Stimulated activated naive B cell treated with anti-CD40 and anti-IgM and Interleukin-4, amounts not matched to agents 10 μg/mL and 1 μg/mL and 100 μg/mL, for 72 hours (primary cell): ENCODE results near the gene HPSE2.
A peak's percentile ranks its signal among the peaks of the same experiment; 100 is the strongest.

Experiments
- ATAC-seq, 2 donors: fragments of 150-1000 bp; cut with Tn5 transposase; replicated peaks; 2 replicates each; pipeline ENCODE4 v1.10.0; 2021; ENCODE audit warnings: moderate library complexity in 1 of 2
- DNase-seq: peaks from one replicate; pipeline ENCODE4 v3.0.0; 2021
- H3K27ac Mint-ChIP-seq: one replicate; pipeline ENCODE4 v1.8.0; 2022; ENCODE audit warnings: mild to moderate bottlenecking, mixed read lengths
- H3K27me3 Mint-ChIP-seq, 2 donors: one replicate each; pipeline ENCODE4 v1.8.0; 2022; ENCODE audit warnings: mixed read lengths in 2 of 2
- H3K36me3 Mint-ChIP-seq, 2 donors: one replicate each; pipeline ENCODE4 v1.8.0; 2022; ENCODE audit warnings: mixed read lengths in 2 of 2, mild to moderate bottlenecking in 1 of 2
- H3K4me1 Mint-ChIP-seq, 2 donors: one replicate each; pipeline ENCODE4 v1.8.0; 2022; ENCODE audit warnings: mixed read lengths in 2 of 2, mild to moderate bottlenecking in 1 of 2
- H3K4me3 Mint-ChIP-seq, 2 donors: one replicate each; pipeline ENCODE4 v1.8.0; 2022; ENCODE audit warnings: mild to moderate bottlenecking in 2 of 2, mixed read lengths in 2 of 2, moderate library complexity in 1 of 2
- H3K9me3 Mint-ChIP-seq, 2 donors: one replicate each; pipeline ENCODE4 v1.8.0; 2022; ENCODE audit warnings: mixed read lengths in 2 of 2, mild to moderate bottlenecking in 1 of 2

HPSE2 gene

DNA sequence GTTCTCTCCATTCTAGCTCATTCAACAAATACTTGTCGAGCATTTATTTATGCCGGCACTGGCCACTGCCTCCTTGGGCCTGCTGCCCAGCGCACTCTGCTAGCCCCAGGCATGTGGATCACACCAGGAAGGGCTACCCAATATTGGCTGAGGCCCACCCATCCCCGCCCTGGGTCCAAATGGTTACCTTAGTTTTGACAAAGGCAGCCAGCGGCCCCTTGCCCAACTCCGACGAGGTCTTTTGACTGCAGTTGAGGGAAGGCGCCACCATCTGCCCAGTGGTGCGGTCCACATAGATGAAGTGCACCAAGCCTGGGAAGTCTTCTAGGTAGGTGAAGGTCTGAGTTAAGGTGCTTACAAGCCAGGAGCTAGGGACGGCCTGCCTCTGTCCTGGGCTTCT lies 813.5 kb downstream of the HPSE2 start:
- no peak for ATAC-seq
- H3K27ac Mint-ChIP-seq = no peak overlapping the region
- H3K36me3 Mint-ChIP-seq = peaks cover 38 to 48% of the 10 kb centered on the region in 2 donors
- DNase-seq = no peak
- H3K4me1 Mint-ChIP-seq = peaks cover 4 to 13% of the 10 kb centered on the region in 2 donors
- no peak overlapping the region for H3K4me3 Mint-ChIP-seq
- H3K9me3 Mint-ChIP-seq = no peaks in the 10 kb centered on the region
- no peaks in the 10 kb centered on the region for H3K27me3 Mint-ChIP-seq

DNA sequence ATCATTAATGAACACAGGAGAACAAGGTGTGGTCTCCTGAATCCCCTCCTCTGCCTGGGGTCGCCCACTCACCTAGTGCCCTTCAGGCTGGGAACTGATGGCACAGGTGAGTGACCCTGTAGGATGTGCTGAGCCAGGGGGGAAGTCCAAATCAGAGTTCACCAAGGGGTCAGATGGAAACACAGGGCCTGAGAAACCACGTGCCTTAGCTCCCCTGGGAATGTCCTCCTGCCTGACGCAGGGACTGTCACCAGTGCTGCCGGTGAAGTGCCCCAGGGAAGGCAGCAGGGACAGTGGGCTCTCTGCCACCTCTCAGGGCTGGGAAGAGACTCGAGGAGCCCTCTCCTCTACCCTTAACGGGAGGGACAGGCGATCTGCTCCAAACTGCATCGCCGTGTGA lies 814.9 kb downstream of the HPSE2 start:
- Mint-ChIP-seq H3K4me3 (no peak overlapping the region), H3K9me3 (no peaks in the 10 kb centered on the region), H3K27me3 (no peaks in the 10 kb centered on the region), H3K27ac (no peak overlapping the region), H3K4me1 (peaks cover 4 to 14% of the 10 kb centered on the region in 2 donors), H3K36me3 (peaks cover 39 to 47% of the 10 kb centered on the region in 2 donors)
- ATAC-seq (peak; percentile 41 to 68), DNase-seq (peak; percentile 17)

DNA sequence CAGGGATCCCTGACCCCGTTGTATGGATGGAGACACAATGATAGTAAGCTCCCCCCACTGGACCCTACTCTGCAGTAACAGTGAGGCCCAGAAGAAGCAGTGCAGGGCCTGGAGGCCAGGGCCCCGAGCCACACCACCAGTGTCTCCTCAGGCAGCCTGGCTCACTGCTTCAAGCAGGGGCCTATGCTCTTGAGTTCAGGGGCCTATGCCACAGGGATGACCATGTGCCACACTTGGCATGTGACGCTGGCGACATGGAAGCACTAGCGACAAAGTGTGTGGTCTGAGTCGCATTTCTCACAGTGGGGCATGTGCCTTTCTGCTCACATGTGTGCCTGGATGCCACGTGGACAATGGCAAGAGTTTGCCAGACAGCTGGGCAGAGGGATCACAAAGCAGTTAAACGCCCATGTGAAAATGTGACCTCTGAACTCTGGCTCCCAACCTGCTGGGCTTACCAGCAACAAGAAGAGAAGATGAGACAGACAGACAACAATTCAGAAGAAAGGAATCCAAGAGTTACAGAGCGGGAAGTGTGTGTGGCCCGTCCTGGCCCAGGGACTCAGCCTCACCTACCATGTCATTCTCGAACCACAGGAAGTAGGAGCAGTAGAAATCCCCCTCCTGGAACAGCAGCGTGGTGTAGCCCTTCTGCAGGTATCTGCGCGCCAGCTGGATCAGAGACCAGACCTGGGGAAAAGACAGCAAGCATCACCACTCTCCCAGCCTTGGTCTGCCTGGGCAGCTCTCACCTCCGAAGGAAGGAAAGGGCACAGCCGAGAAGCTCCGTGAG lies 816.0 kb downstream of the HPSE2 start:
- Mint-ChIP-seq H3K4me3 (no peak overlapping the region), H3K27me3 (no peaks in the 10 kb centered on the region), H3K9me3 (no peaks in the 10 kb centered on the region), H3K36me3 (peaks cover 28 to 44% of the 10 kb centered on the region in 2 donors), H3K4me1 (peaks cover 8 to 25% of the 10 kb centered on the region in 2 donors), H3K27ac (peak overlapping the region; percentile 56)
- no peak for ATAC-seq
- DNase-seq = no peak

DNA sequence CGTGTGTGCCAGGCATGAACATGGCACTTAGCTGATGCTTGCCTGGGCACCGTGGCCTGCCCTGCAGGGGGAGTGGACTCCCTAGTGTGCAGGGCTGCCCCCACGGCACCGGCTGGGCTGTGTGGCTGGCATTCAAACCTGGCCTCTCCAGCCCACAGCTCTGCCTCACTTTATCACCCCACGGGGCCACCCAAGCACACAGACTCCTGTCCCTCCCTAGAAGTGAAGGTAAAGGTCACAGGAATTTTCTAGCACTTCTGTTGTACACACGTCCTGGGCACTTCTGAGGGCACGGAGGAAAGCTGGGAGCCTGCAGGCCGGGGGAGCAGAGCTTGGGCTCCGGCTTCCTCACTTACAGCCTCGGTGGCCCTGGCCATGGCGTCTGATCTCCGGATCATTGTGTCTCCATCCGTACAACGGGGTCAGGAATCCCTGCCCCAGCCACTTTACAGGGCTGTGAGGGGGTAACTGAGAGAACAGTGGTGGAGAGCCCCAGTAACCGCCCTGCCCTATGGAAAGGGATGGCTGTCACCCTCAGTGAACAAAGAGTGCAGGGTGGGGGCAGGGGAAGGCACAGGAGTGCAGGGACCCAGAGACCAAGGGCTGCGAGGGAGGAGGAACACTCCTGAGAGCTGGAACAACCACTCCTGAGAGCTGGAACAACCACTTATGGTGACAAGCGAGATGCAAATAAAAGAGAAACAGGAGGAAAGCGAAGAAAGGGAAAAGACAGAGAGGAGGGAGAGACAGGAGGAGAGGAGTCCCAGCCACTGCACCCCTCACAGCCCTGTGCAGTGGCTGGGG lies 816.8 kb downstream of the HPSE2 start:
- Mint-ChIP-seq H3K4me1 (peaks cover 15 to 32% of the 10 kb centered on the region in 2 donors), H3K27ac (peak overlapping the region; percentile 0), H3K27me3 (no peaks in the 10 kb centered on the region), H3K4me3 (no peak overlapping the region), H3K9me3 (no peaks in the 10 kb centered on the region), H3K36me3 (peaks cover 21 to 38% of the 10 kb centered on the region in 2 donors)
- no peak for DNase-seq
- ATAC-seq = no peak

DNA sequence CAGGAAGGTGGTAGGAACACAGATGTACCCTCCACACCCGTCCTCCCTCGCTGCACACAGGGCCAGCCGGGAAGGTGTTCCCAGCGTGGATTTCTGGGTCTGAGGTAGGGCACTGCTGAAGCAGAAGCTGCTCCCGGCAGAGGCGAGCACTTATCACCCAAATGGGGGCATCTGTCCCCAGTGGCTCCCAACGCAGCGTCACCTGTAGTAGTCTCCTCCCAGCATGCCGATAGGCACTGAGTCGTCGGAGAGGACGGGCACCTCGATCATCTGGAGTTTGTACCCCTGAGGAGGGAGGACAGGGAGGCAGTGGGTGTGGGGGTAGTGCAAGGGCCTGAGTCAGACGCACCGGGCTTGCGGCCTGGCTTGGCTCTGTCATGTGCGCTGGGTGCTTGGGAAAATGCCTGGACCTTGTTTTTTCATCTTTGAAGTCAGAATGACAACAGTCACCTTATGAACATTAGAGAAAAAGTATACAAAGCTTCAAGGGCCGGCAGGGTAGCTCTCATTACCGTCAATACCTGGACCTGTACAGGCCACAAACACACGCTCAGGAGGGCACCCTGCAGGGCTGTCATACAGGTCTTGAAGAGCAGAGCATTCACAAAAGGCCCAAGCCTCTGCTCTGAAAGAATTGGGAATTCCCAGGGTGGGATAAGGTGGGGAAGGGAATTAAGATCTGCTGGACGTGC lies 817.5 kb downstream of the HPSE2 start:
- DNase-seq = no peak
- H3K36me3 Mint-ChIP-seq = peaks cover 20 to 37% of the 10 kb centered on the region in 2 donors
- H3K4me1 Mint-ChIP-seq = peaks cover 15 to 32% of the 10 kb centered on the region in 2 donors
- ATAC-seq = no peak
- no peak overlapping the region for H3K27ac Mint-ChIP-seq
- H3K27me3 Mint-ChIP-seq = no peaks in the 10 kb centered on the region
- no peaks in the 10 kb centered on the region for H3K9me3 Mint-ChIP-seq
- H3K4me3 Mint-ChIP-seq = no peak overlapping the region

DNA sequence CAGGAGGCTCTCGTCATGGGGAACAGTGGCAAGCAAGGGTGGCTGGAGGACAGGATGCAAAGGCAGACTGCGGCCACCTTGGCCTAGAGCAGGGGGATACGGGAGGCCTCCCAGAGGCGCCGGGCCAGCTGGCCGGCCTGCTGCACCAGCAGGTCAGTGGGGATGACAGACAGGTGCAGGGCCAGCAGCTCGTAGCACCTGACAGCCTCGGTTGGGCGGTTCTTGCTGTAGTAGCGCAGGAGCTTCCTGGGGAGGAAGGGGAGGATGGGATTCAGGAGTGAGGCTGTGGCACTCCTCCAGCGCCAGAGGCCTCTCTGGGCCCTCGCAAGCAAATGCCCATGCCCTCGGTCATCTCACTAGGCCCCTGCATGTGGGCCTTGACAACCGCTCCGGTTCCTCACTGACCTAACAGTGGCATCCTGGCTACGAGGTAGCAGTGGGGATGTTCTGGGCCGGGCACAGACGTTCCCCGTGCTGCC lies 818.1 kb downstream of the HPSE2 start:
- H3K36me3 Mint-ChIP-seq = peaks cover 16 to 33% of the 10 kb centered on the region in 2 donors
- H3K9me3 Mint-ChIP-seq = no peaks in the 10 kb centered on the region
- no peak overlapping the region for H3K4me3 Mint-ChIP-seq
- DNase-seq (no peak), ATAC-seq (no peak)
- H3K27ac Mint-ChIP-seq = peak overlapping the region; percentile 38
- peaks cover 15 to 32% of the 10 kb centered on the region in 2 donors for H3K4me1 Mint-ChIP-seq
- H3K27me3 Mint-ChIP-seq = no peaks in the 10 kb centered on the region

DNA sequence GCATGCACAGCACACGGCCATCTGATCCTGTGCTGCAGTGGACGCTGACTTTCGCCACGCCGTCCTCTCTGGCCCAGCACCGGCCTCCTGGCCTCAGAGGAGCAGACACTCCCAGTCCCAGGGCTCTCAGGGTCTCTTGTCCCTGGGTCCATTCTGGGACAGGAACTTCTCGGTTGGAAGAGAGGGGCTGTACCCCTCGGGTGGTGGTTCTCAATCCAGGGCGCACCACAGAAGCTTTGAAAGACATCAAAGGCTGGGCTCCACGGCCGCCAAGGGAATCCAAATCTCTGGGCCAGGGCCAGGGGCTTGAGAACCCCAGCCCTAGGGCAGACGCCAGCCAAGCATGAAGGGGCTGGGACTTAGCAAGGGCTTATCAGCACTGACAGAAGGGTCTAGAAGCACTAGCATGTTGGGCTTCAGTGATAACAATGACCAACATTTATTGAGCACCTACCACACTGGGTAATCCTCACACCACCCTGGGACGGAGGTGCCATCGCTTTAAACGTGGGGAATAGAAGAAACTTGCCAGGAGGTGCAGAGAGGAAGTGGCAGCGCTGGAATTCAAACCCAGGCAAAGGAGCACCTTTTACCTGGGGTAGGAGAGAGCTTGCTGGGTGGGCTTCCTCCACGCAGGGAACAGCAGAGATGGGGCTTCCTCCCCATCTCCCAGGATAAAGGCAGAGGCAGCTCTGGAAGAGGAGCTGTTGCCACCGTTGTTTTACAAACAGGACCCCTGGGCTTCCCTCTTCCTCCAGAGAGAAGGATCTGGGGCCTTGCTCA lies 818.9 kb downstream of the HPSE2 start:
- Mint-ChIP-seq H3K9me3 (no peaks in the 10 kb centered on the region), H3K36me3 (peaks cover 16 to 30% of the 10 kb centered on the region in 2 donors), H3K4me1 (peaks cover 16 to 34% of the 10 kb centered on the region in 2 donors), H3K4me3 (no peak overlapping the region), H3K27ac (peak overlapping the region; percentile 38), H3K27me3 (no peaks in the 10 kb centered on the region)
- ATAC-seq (no peak), DNase-seq (no peak)

DNA sequence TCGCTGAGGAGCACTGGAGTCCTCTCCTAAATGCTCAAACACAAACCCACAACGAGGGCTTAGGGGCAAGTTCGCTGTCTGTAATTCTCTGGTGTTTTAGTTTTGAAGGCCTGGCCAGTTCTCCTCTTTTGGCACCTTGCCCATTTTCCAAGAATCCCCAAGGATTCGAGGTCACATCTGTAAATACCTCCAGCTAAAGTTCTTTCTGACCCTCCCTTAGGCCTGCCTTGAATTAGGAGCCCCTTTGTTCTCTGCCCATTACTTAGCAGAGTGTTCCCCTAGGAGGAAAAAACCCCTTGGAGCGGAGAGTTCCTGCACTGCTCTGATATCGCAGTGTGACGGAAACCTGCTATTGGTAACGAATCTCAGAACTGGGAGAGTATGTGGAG lies 819.9 kb downstream of the HPSE2 start:
- peaks cover 16 to 22% of the 10 kb centered on the region in 2 donors for H3K36me3 Mint-ChIP-seq
- H3K4me3 Mint-ChIP-seq = no peak overlapping the region
- peaks cover 16 to 29% of the 10 kb centered on the region in 2 donors for H3K4me1 Mint-ChIP-seq
- H3K27ac Mint-ChIP-seq = no peak overlapping the region
- no peaks in the 10 kb centered on the region for H3K27me3 Mint-ChIP-seq
- DNase-seq (no peak), ATAC-seq (no peak)
- no peaks in the 10 kb centered on the region for H3K9me3 Mint-ChIP-seq

DNA sequence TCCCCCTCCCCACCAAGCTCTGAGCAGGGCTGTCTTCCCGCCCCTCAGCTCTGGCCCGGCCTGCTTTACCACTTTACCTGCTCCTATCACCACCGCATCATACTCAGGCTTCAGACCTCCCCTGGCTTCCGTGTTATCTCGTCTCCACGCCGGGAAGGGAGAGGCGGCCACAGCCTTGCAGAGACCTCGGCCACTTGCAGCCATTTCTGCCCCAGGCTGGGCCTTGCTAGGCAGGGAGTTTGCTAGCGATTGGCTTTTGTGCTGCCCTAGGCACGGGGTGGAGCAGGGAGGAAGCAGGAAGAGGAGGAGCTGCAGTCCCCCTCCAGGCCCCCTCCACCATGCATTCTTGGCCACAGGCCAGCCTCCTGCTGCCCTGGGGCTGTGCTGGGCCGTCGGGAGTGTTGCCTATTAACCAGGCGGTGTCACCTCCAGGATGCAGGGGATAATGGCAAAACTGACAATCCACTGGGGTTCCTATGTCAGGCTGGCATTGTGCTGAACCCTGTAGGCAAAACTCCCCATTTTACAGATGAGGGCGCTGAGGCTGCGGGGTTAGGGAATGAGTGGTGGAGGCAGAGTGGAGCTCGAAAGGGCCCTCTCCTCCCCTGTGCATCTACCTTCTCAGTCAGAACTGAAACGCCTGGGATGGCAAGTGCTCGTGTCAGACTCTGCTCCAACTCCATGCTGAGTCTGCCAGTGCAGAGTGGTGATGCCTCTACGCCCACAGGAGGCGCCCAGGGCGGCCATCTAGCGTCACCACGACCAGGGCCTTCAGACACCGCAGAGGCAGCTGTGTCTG lies 820.5 kb downstream of the HPSE2 start, which contains the start of gene PYROXD2:
Gene PYROXD2, minus strand, starts transcription at position 251 of the 799 bp plus-strand sequence. Its CDS starts 47 bp downstream, at position 204.
- peak within 1 kb of the TSS; percentile 93 for H3K27ac Mint-ChIP-seq
- no peaks in the 10 kb centered on the region for H3K27me3 Mint-ChIP-seq
- H3K36me3 Mint-ChIP-seq = peaks cover 16 to 22% of the 10 kb centered on the region in 2 donors
- no peaks in the 10 kb centered on the region for H3K9me3 Mint-ChIP-seq
- DNase-seq (no peak), ATAC-seq (peak; percentile 61 to 70)
- H3K4me3 Mint-ChIP-seq = peak within 1 kb of the TSS; percentile 83 to 86
- peaks cover 15 to 26% of the 10 kb centered on the region in 2 donors for H3K4me1 Mint-ChIP-seq

DNA sequence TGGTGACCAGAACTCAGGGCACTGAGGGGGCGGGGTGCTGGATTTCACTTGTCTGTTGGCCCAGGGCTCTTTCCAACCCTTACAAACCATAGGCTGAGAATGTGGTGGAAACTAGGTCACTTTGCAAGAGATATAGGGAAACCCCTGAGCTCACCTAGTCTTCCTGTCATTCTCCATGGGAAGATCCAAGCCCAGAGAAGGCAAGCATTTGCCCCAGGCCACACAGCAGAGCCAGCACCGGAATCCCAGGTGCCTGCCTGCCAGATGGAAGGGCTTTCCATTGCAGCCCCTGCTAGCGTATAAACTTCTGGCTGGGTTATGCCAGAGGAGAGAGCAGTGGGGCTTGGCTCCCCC lies 821.1 kb downstream of the HPSE2 start:
- no peaks in the 10 kb centered on the region for H3K27me3 Mint-ChIP-seq
- no peak overlapping the region for H3K27ac Mint-ChIP-seq
- DNase-seq (no peak), ATAC-seq (peak in 1 of 2 donors; percentile 26)
- H3K4me3 Mint-ChIP-seq = peak overlapping the region in 1 of 2 donors; percentile 86
- peaks cover 13 to 16% of the 10 kb centered on the region in 2 donors for H3K36me3 Mint-ChIP-seq
- peaks cover 15 to 26% of the 10 kb centered on the region in 2 donors for H3K4me1 Mint-ChIP-seq
- H3K9me3 Mint-ChIP-seq = no peaks in the 10 kb centered on the region

DNA sequence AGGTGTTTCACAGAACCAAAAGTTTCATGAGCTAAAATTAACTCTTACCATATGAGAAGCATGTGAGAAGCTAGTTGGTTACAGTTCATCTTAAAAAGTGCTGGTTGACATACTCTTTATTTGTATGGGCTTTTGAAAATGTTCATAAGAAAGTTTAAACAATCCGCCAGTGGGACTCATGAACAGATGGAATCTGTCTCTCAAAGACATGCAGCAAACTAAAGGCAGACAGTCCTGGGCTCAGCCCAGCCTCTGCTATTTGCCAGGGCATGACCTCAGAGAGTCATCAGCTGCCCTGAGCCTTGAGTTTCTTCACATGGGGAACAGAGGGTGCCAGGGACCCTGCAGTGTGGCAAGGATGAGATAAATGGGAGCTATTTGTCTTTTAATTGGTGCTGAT lies 823.9 kb downstream of the HPSE2 start:
- no peak for ATAC-seq
- no peak for DNase-seq
- Mint-ChIP-seq H3K4me3 (no peak overlapping the region), H3K36me3 (peaks cover 0 to 3% of the 10 kb centered on the region in 2 donors), H3K9me3 (no peaks in the 10 kb centered on the region), H3K4me1 (peaks cover 15 to 31% of the 10 kb centered on the region in 2 donors), H3K27me3 (no peaks in the 10 kb centered on the region), H3K27ac (no peak overlapping the region)

DNA sequence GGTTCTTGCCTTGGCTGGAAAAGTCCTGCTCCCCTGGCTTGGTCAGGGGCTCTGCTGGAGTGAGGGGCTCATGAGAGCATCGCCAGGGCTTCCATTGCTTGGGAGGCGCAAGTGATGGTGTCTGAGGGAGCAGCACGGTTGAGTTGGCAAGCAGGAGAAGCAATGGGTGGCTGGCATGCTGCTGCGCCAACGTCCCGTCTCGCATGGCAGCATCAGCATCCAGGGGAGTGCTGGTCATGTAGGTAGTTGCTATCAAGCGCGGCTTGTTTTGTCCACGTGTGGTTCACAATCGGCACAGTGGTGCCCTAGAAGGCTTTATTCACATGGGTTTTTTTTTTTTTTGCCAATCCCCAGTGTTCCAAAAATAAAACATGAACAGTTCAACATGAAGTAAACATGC lies 824.5 kb downstream of the HPSE2 start:
- H3K27ac Mint-ChIP-seq = no peak overlapping the region
- DNase-seq (no peak), ATAC-seq (no peak)
- no peaks in the 10 kb centered on the region for H3K9me3 Mint-ChIP-seq
- peaks cover 0 to 3% of the 10 kb centered on the region in 2 donors for H3K36me3 Mint-ChIP-seq
- no peaks in the 10 kb centered on the region for H3K27me3 Mint-ChIP-seq
- H3K4me3 Mint-ChIP-seq = no peak overlapping the region
- peaks cover 15 to 31% of the 10 kb centered on the region in 2 donors for H3K4me1 Mint-ChIP-seq

DNA sequence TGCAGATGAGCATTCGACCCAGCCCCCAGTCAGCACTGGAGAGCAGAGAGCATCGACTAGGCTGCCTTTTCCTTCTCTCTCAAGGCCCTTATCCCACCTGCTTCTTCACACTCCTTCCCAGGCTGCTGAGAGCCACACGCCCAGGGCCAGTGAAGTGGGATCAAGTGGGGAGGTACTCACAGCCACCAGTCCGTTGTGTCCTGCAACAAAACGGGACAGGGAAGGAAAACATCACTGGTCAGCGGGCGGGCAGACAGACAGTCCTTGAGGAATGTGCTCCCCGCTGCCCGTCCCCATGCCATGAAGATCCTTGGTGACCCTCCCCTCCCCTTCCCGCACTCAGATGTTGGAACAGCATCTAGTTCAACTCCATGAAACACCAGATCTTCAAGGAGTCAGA lies 824.9 kb downstream of the HPSE2 start:
- Mint-ChIP-seq H3K9me3 (no peaks in the 10 kb centered on the region), H3K4me3 (no peak overlapping the region), H3K27me3 (no peaks in the 10 kb centered on the region), H3K36me3 (peaks cover 0 to under 1% of the 10 kb centered on the region in 2 donors), H3K27ac (no peak overlapping the region), H3K4me1 (peaks cover 15 to 31% of the 10 kb centered on the region in 2 donors)
- ATAC-seq (no peak), DNase-seq (no peak)
